ENCODE results near the gene ALDH7A1.
"Not testable (repeated sequence)": the region's sequence is repeated elsewhere in the genome, so short reads cannot be mapped to it uniquely, and the experiment has no call there.

ALDH7A1 gene

DNA sequence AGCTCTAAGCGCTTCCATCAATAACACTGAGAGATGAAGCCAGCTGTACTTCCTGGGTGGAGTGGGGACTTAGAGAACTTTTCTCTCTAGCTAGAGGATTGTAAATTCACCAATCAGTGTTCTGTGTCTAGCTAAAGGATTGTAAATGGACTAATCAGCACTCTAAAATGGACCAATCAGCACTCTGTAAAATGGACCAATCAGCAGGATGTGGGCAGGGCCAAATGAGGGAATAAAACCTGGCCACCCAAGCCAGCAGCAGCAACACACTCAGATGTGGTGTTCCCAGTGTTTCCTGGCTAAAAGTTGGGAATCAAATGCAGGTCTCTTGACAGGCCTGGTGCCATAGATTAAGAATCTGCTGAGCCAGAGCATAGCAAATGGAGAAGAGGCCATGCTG is 60.5 kb downstream of the ALDH7A1 start:
- Mint-ChIP-seq H3K9me3 (no peaks in the 10 kb centered on the region), H3K36me3 (ENCODE audit: low read depth) (no peaks in the 10 kb centered on the region), H3K4me1 (no peaks in the 10 kb centered on the region), H3K4me3 (no peak overlapping the region), H3K27me3 (no peaks in the 10 kb centered on the region), H3K27ac (no peak overlapping the region)
- DNase-seq (no peak), ATAC-seq (no peak)

DNA sequence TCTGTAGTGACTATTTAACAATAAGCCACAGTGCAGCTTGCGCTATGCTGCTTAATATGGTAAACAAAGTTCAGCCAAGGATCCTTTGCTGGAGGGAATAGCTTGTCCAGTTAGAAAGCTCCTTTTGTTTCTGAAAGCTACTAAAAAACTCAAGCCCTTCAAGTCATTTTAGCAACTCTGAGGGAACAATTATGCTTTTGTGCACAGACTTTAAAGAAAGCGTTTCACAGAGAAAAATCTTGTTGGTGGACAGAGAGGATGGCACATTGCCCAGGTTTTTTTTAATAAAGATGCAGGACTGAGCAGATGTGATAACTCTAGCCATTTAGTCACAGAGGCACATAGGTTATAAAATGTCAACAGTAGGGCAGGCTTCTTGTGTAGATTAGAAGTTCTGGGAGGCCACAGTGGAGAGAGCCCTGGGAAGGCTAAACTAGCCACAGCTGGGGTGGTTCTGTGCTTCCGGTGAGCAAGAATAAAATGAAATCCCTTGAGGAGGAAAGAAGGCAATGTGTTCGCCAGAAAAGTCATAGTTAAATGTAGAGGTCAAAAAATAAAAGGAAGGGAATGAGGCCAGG is 63.4 kb downstream of the ALDH7A1 start:
- H3K27ac Mint-ChIP-seq, result no peak overlapping the region

DNA sequence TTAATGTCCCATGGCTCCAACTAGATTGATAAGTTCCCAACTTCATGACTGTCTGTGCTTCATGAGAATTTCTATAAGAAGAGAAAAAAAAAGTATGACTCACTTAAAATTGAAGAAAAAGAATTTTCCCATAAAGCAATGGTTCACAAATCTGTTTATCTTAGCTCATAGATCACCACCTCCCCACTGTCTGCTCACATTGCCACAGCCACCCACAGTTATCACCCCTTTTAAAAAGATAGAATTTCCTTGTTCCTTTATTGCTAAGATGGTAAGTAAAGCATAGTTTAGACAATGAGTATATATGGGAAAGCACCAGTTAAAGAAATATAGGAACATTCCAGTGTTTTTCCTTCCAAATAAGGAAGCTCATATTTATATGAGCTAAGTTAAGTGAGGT is 67.1 kb downstream of the ALDH7A1 start:
- no peak overlapping the region for H3K4me3 Mint-ChIP-seq
- DNase-seq, result no peak
- H3K9me3 Mint-ChIP-seq, result no peaks in the 10 kb centered on the region
- H3K36me3 Mint-ChIP-seq (ENCODE audit: low read depth), result no peaks in the 10 kb centered on the region
- ATAC-seq, result no peak
- no peaks in the 10 kb centered on the region for H3K27me3 Mint-ChIP-seq
- no peak overlapping the region for H3K27ac Mint-ChIP-seq
- no peaks in the 10 kb centered on the region for H3K4me1 Mint-ChIP-seq

More for the DNA sequence above, 63.4 kb downstream of the ALDH7A1 start:
- Mint-ChIP-seq H3K27me3 (no peaks in the 10 kb centered on the region), H3K4me3 (no peak overlapping the region), H3K9me3 (no peaks in the 10 kb centered on the region), H3K36me3 (ENCODE audit: low read depth) (no peaks in the 10 kb centered on the region), H3K4me1 (no peaks in the 10 kb centered on the region)
- DNase-seq, result no peak
- no peak for ATAC-seq

DNA sequence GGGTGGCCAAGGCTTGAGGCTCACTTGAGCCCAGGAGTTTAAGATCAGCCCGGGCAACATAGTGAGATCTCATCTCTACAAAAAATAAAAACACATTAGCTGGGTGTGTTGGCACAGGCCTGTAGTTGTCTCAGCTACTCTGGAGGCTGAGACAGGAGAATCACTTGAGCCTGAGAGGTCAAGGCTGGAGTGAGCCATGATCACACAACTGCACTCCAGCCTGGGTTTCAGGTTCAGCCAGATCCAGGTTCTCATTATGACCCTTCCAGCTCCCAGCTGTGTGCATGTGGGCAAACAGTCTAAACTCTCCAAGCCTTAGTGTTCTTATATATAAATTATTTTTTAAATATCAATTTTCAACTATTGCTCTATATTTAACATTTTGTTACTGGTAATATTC is 67.9 kb downstream of the ALDH7A1 start:
- H3K4me3 Mint-ChIP-seq, result no peak overlapping the region
- no peaks in the 10 kb centered on the region for H3K9me3 Mint-ChIP-seq
- ATAC-seq (no peak), DNase-seq (no peak)
- no peaks in the 10 kb centered on the region for H3K4me1 Mint-ChIP-seq
- no peaks in the 10 kb centered on the region for H3K27me3 Mint-ChIP-seq
- no peaks in the 10 kb centered on the region for H3K36me3 Mint-ChIP-seq (ENCODE audit: low read depth)
- H3K27ac Mint-ChIP-seq, result no peak overlapping the region

DNA sequence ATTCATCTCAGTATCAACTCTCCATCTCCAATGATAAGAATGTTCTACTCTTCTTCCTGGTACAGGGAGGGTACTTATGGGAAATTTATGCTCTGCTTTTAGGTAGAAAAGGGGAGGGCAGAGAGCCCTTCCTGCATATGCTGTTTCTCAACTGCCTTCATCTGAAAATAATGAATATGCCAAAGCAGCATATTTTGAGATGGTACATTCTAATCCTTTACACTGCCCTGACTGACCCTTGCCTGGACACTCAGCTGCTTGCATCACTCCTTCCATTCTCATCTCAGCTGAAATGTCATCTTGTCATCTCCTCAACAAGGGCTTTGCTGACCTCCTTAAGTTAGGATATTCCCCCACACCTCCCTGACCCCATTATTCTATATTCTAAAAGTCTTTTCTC is 68.5 kb downstream of the ALDH7A1 start:
- no peak overlapping the region for H3K4me3 Mint-ChIP-seq
- DNase-seq (no peak), ATAC-seq (no peak)
- H3K9me3 Mint-ChIP-seq, result no peaks in the 10 kb centered on the region
- no peaks in the 10 kb centered on the region for H3K4me1 Mint-ChIP-seq
- no peaks in the 10 kb centered on the region for H3K36me3 Mint-ChIP-seq (ENCODE audit: low read depth)
- H3K27me3 Mint-ChIP-seq, result no peaks in the 10 kb centered on the region
- H3K27ac Mint-ChIP-seq, result no peak overlapping the region

DNA sequence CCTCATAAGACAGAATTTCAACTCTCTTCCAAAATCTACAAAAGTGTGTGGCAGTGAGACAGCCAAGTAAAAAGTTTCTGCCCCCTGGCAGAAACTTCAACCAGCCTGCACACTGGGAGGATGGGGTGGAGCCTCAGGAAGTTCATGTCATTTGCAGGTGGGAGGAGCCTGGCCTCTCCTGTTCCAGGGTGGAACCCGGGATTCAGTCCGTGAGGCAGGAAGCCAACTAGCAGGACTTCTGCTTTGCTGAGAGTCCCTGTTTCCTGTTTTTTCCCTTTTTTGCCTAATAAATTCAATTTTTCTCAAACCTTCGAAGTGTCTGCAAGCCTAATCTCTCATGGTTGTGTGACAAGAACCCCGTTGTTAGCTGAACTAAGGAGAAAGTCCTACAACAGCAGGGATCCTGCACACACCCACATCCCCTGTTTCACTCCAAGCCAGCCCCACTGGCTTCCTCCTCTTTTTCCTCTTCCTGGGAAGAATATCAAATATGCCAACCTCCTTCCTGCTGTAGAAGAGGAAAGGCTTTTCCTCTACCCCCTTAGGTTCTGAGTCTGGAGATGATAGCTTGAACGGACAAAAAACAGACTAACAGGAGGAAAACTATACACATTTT is 69.3 kb downstream of the ALDH7A1 start:
- H3K4me1 Mint-ChIP-seq, result no peaks in the 10 kb centered on the region
- DNase-seq, result no peak
- H3K9me3 Mint-ChIP-seq, result no peaks in the 10 kb centered on the region
- H3K27ac Mint-ChIP-seq, result no peak overlapping the region
- no peaks in the 10 kb centered on the region for H3K27me3 Mint-ChIP-seq
- H3K4me3 Mint-ChIP-seq, result no peak overlapping the region
- no peak for ATAC-seq
- no peaks in the 10 kb centered on the region for H3K36me3 Mint-ChIP-seq (ENCODE audit: low read depth)

DNA sequence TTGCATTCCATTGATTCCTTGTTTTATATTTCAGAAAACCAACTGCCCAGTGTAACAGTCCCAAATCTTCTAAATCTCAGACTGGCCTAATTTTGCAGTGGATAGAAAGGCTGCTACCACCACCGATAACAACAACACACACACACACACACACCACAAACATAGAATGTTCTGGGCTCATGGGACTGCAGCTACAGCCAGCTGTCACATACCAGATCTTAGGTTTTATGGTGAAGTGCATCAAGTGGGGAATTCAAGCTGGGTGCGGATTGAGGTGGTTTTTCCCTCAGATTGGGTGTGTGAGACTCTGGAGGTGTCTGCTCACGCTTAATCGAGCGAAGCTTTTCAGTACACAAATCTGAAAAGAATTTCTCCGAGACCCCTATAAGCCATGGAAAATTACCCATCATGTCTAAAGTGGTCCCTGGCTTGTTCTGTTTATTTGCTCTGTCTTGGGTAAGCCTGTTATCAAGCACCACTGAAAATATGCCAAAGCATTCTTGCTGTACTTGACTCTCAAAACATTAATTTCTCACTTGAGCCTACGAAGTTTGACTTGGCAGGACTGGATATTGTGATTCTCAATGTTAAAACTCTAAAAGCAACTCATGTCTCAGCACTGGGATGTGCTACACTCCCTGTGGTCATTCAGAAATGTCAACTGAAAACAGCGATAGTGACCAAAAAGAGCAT is 71.1 kb downstream of the ALDH7A1 start:
- H3K4me1 Mint-ChIP-seq, result no peaks in the 10 kb centered on the region
- H3K4me3 Mint-ChIP-seq, result no peak overlapping the region
- H3K36me3 Mint-ChIP-seq (ENCODE audit: low read depth), result no peaks in the 10 kb centered on the region
- H3K9me3 Mint-ChIP-seq, result no peaks in the 10 kb centered on the region
- no peak for ATAC-seq
- no peak overlapping the region for H3K27ac Mint-ChIP-seq
- H3K27me3 Mint-ChIP-seq, result no peaks in the 10 kb centered on the region
- DNase-seq, result no peak

DNA sequence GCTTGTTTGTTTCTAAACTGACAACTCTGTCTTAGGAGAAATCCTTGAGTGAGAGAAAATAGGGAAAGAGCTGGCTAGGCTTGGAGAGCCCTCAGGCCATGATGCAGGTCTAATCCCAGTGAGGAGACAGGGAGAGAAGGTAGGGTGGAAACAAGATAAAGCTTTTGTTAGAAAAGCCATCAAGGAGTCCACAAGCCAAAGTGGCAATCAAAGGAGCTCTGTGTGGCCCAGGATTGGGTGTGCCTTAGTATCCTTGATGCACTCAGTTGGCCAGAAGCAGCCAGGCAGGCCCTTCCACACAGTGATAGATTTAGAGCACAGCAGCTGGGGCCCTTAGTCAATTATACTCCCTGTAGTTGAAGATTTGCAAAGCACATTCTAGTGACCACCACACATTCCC is 73.9 kb downstream of the ALDH7A1 start:
- Mint-ChIP-seq H3K36me3 (ENCODE audit: low read depth) (no peaks in the 10 kb centered on the region), H3K9me3 (no peaks in the 10 kb centered on the region), H3K27me3 (no peaks in the 10 kb centered on the region), H3K27ac (no peak overlapping the region), H3K4me1 (no peaks in the 10 kb centered on the region), H3K4me3 (no peak overlapping the region)
- ATAC-seq (no peak), DNase-seq (no peak)

DNA sequence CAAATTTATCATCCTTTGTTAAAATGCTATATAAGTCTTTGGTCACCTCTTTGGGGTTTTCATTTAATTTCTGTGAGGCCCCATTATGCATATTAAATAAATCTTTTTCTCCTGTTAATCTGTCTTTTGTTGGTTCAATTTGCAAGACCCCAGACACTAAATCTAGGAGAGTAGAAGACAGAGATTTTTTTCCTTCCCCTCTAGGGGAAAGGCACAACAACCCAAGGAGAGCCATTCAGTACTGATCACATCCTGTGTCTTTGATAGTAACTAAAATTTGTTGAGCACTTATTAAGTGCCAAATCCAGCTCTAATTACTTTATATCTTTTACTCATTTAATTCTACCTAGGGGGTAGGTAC is 74.4 kb downstream of the ALDH7A1 start:
- Mint-ChIP-seq H3K27ac (no peak overlapping the region), H3K36me3 (ENCODE audit: low read depth) (no peaks in the 10 kb centered on the region), H3K27me3 (no peaks in the 10 kb centered on the region), H3K9me3 (no peaks in the 10 kb centered on the region), H3K4me3 (no peak overlapping the region), H3K4me1 (no peaks in the 10 kb centered on the region)
- ATAC-seq (no peak), DNase-seq (no peak)

DNA sequence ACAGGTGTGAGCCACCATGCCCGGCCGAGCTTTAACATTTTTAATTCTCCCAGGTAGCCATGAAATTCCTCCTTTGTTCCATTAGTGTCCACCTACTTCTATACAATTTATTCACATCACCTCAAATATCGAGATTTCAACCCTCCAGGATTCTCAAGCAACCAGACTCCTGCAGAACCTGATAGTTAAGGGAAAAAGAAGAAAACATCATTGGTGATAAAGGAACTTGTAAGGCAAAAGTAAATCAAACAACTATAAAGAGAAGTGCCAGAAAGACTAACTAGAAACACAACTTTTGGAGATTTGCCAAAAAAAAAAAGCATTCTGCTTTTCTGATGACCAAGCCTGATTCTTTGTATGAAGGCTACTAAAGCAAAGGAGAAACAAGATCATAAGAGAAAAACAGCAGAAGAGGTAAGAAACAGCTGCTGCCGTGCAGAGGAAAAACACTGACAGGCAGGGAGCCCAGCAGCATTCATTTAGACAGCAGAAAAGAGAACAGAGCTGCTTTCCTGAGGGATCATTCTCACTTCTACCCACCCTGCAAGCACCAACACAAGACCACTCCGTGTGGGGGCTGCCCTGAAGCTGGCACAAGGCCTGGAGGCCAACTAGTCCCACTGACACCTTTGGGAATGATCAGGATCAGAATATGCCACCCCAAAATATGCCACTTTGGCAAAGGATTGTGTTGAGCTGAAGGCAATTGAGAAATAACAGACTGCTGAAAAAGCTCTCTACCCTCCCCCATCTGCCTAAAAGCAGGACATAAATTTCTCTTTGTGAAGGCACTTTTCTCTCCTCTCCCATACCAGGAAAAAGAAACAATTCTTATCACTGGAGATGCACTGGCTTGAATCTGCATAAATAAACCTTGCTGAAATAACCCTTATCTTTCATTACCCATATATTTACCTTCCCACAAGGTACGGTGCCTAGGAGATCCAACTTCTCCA is 75.1 kb downstream of the ALDH7A1 start:
- no peaks in the 10 kb centered on the region for H3K27me3 Mint-ChIP-seq
- no peaks in the 10 kb centered on the region for H3K9me3 Mint-ChIP-seq
- ATAC-seq (no peak), DNase-seq (no peak)
- H3K36me3 Mint-ChIP-seq (ENCODE audit: low read depth), result no peaks in the 10 kb centered on the region
- H3K4me1 Mint-ChIP-seq, result no peaks in the 10 kb centered on the region
- H3K27ac Mint-ChIP-seq, result no peak overlapping the region
- H3K4me3 Mint-ChIP-seq, result no peak overlapping the region

DNA sequence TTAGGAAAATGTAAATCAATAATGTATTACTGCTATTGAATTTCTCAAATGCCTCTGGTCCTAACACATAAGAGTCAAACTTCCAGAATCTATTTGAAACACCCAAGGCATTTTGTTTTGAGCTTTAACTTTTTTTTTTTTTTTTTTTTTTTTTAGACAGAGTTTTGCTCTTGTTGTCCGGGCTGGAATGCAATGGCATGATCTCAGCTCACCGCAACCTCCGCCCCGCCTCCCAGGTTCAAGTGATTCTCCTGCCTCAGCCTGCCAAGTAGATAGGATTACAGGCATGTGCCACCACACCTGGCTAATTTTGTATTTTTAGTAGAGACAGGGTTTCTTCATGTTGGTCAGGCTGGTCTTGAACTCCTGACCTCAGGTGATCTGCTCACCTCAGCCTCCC is 75.8 kb downstream of the ALDH7A1 start:
- H3K4me1 Mint-ChIP-seq; H3K4me3 Mint-ChIP-seq; ATAC-seq; H3K27me3 Mint-ChIP-seq; H3K36me3 Mint-ChIP-seq (ENCODE audit: low read depth); DNase-seq; H3K27ac Mint-ChIP-seq; H3K9me3 Mint-ChIP-seq: not testable (repeated sequence)

DNA sequence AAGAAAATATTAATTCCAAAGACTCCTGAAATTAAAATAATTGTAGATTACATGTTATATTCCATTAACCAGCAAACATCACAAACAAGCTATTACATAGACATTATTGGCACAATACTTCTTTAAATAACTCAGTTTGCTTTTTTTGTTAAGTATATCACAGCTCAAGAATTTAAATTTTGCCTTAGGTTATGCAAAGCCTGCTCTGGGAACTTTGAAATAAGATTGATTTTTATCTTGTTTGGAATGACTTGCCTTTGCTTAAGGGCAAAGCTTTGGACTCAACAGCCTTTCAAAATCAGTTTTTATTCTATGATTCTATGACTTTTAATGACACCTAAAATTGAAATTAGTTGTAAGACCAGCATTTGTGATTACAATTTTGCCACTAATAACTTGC is 78.2 kb downstream of the ALDH7A1 start:
- DNase-seq (no peak), ATAC-seq (no peak)
- Mint-ChIP-seq H3K27me3 (no peaks in the 10 kb centered on the region), H3K27ac (no peak overlapping the region), H3K4me1 (peaks cover 12% of the 10 kb centered on the region), H3K9me3 (no peaks in the 10 kb centered on the region), H3K4me3 (no peak overlapping the region), H3K36me3 (ENCODE audit: low read depth) (no peaks in the 10 kb centered on the region)

DNA sequence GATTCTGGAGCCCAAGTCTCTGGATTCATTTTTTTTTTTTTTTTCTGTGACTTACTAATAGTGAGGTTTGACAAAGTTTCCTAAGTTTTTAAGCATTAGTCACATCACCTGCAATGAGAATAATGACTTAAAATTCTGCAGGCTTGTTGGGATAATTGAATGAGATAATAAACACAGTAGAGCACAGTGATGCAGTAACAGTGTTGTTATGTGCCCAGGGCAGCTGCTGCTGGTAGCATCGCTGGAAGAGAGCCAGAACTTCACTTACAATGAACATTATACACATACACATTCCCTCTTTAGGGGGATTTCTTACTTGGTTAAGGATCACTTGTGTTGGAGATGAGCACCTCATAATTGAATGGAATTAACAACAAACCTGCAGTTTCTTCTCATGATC is 78.9 kb downstream of the ALDH7A1 start:
- ATAC-seq (no peak), DNase-seq (no peak)
- Mint-ChIP-seq H3K4me1 (peaks cover 12% of the 10 kb centered on the region), H3K9me3 (no peaks in the 10 kb centered on the region), H3K36me3 (ENCODE audit: low read depth) (no peaks in the 10 kb centered on the region), H3K27ac (no peak overlapping the region), H3K4me3 (no peak overlapping the region), H3K27me3 (no peaks in the 10 kb centered on the region)

DNA sequence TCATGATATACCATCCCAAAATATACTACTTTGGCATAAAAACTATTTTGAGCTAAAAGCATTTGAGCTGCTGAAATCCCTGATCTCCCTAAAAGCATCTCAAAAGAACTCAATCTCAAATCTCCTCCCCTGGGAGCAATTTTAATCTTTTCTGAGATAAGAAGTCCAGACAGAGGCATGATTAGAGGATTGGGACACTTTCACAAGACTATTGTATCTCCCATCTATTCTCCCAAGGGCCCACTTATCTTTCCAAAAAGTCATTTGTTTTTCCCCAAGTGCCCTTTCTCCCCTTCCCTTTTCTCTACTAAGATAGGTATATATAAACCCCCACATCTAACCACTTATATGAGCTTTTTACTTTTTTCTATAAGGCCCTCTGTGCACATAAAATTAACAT is 79.7 kb downstream of the ALDH7A1 start:
- ATAC-seq, result no peak

More for the DNA sequence above, 79.7 kb downstream of the ALDH7A1 start:
- DNase-seq, result no peak
- H3K27ac Mint-ChIP-seq, result no peak overlapping the region
- H3K36me3 Mint-ChIP-seq (ENCODE audit: low read depth), result no peaks in the 10 kb centered on the region
- no peaks in the 10 kb centered on the region for H3K27me3 Mint-ChIP-seq
- H3K4me1 Mint-ChIP-seq, result peaks cover 17% of the 10 kb centered on the region
- no peaks in the 10 kb centered on the region for H3K9me3 Mint-ChIP-seq
- H3K4me3 Mint-ChIP-seq, result no peak overlapping the region
